HEK293 (cell line): ENCODE data around the gene BCORL1.

Experiments
- CTCF ChIA-PET: fragments of 350-600 bp; formaldehyde crosslinking; extraction: SDS; loops from one replicate; lab custom pipeline; 2021; ENCODE audit warnings: antibody characterized with exemption; lab: Yijun Ruan, JAX
- POLR2A ChIA-PET: fragments of 300-600 bp; formaldehyde crosslinking; extraction: SDS; loops from one replicate; lab custom pipeline; 2020; ENCODE audit warnings: antibody characterized with exemption, inconsistent platforms; lab: Yijun Ruan, JAX
- H3K27ac ChIP-seq: fragments of 200-500 bp; sonication (Bioruptor generic); 2 replicates; pipeline ENCODE4 v1.5.1; 2014; ENCODE audit warnings: low read depth, low read length, control low read depth, inconsistent platforms; ENCODE audit errors: extremely low read depth
- H3K36me3 ChIP-seq, 2 experiments: fragments of 200-500 bp in 1 of 2; sonication (Bioruptor generic) in 1 of 2; 1 replicate in 1 of 2; 2 replicates in 1 of 2; pipeline ENCODE4 v1.5.1; 2014 to 2017; ENCODE audit warnings: inconsistent platforms in 2 of 2, low read length in 2 of 2; ENCODE audit not compliant: control insufficient read depth in 2 of 2, insufficient read depth in 1 of 2
- H3K4me1 ChIP-seq: fragments of 200-500 bp; sonication (Bioruptor generic); 2 replicates; pipeline ENCODE4 v1.5.1; 2014; ENCODE audit warnings: mild to moderate bottlenecking, low read length, inconsistent platforms; ENCODE audit not compliant: control insufficient read depth, insufficient read depth
- H3K4me3 ChIP-seq: 2 replicates; pipeline ENCODE4 v1.5.1; 2011; ENCODE audit warnings: low read depth, mild to moderate bottlenecking, control low read depth, low read length, moderate library complexity
- H3K9me3 ChIP-seq: fragments of 200-500 bp; sonication (Bioruptor generic); 2 replicates; pipeline ENCODE4 v1.5.1; 2014; ENCODE audit warnings: low read depth, low read length, inconsistent platforms; ENCODE audit not compliant: control insufficient read depth, insufficient read depth
- AEBP2 ChIP-seq: fragments of 450-650 bp; formaldehyde crosslinking; IDR thresholded peaks from 2 replicates; pipeline ENCODE4 v1.5.1; 2016; ENCODE audit warnings: missing biosample characterization, missing genetic modification characterization, borderline replicate concordance
- KLF7 ChIP-seq: fragments of 450-650 bp; formaldehyde crosslinking; IDR thresholded peaks from 2 replicates; pipeline ENCODE4 v1.5.1; 2016; ENCODE audit warnings: missing biosample characterization, missing genetic modification characterization, borderline replicate concordance
- SALL2 ChIP-seq: fragments of 450-650 bp; formaldehyde crosslinking; IDR thresholded peaks from 2 replicates; pipeline ENCODE4 v1.5.0; 2017; ENCODE audit warnings: missing biosample characterization, mild to moderate bottlenecking, missing genetic modification characterization, borderline replicate concordance
- SP3 ChIP-seq: fragments of 450-650 bp; formaldehyde crosslinking; IDR thresholded peaks from 2 replicates; pipeline ENCODE4 v1.5.1; 2016; ENCODE audit warnings: missing biosample characterization, missing genetic modification characterization
- ZBTB11 ChIP-seq: fragments of 450-650 bp; formaldehyde crosslinking; conservative IDR thresholded peaks from 2 replicates; pipeline ENCODE4 v1.5.1; 2016; ENCODE audit warnings: low read depth, missing biosample characterization, missing genetic modification characterization
- ZBTB21 ChIP-seq: fragments of 450-650 bp; formaldehyde crosslinking; IDR thresholded peaks from 2 replicates; pipeline ENCODE4 v1.5.1; 2017; ENCODE audit warnings: missing biosample characterization, missing genetic modification characterization
- ZBTB8A ChIP-seq: fragments of 450-650 bp; formaldehyde crosslinking; IDR thresholded peaks from 2 replicates; pipeline ENCODE4 v1.5.1; 2016; ENCODE audit warnings: missing biosample characterization, missing genetic modification characterization
- ZFP37 ChIP-seq: fragments of 450-650 bp; formaldehyde crosslinking; IDR thresholded peaks from 2 replicates; pipeline ENCODE4 v1.5.1; 2016; ENCODE audit warnings: missing biosample characterization, missing genetic modification characterization
- ZNF114 ChIP-seq: fragments of 450-650 bp; formaldehyde crosslinking; IDR thresholded peaks from 2 replicates; pipeline ENCODE4 v1.5.0; 2017; ENCODE audit warnings: missing biosample characterization, missing genetic modification characterization
- ZNF121 ChIP-seq: fragments of 450-650 bp; formaldehyde crosslinking; IDR thresholded peaks from 2 replicates; pipeline ENCODE4 v1.5.1; 2016; ENCODE audit warnings: missing biosample characterization, missing genetic modification characterization
- ZNF174 ChIP-seq: fragments of 450-650 bp; formaldehyde crosslinking; IDR thresholded peaks from 2 replicates; pipeline ENCODE4 v1.5.0; 2017; ENCODE audit warnings: missing biosample characterization, mild to moderate bottlenecking, missing genetic modification characterization
- ZNF19 ChIP-seq: fragments of 450-650 bp; formaldehyde crosslinking; IDR thresholded peaks from 2 replicates; pipeline ENCODE4; 2016; ENCODE audit warnings: missing biosample characterization, missing genetic modification characterization, low read depth
- ZNF202 ChIP-seq: fragments of 450-650 bp; formaldehyde crosslinking; IDR thresholded peaks from 2 replicates; pipeline ENCODE4 v1.5.1; 2016; ENCODE audit warnings: missing biosample characterization, missing genetic modification characterization, borderline replicate concordance
- ZNF302 ChIP-seq: fragments of 450-650 bp; formaldehyde crosslinking; IDR thresholded peaks from 2 replicates; pipeline ENCODE4 v1.5.1; 2016; ENCODE audit warnings: missing biosample characterization, missing genetic modification characterization, low read depth
- ZNF354C ChIP-seq: fragments of 450-650 bp; formaldehyde crosslinking; IDR thresholded peaks from 2 replicates; pipeline ENCODE4 v1.5.1; 2016; ENCODE audit warnings: missing biosample characterization, missing genetic modification characterization, low read depth, borderline replicate concordance
- ZNF416 ChIP-seq: fragments of 450-650 bp; formaldehyde crosslinking; IDR thresholded peaks from 2 replicates; pipeline ENCODE4 v1.5.1; 2016; ENCODE audit warnings: missing biosample characterization, missing genetic modification characterization
- ZNF610 ChIP-seq: fragments of 450-650 bp; formaldehyde crosslinking; IDR thresholded peaks from 2 replicates; pipeline ENCODE4 v1.5.1; 2016; ENCODE audit warnings: missing biosample characterization, missing genetic modification characterization, borderline replicate concordance
- ZNF624 ChIP-seq: fragments of 450-650 bp; formaldehyde crosslinking; IDR thresholded peaks from 2 replicates; pipeline ENCODE4 v1.5.1; 2017; ENCODE audit warnings: missing biosample characterization, missing genetic modification characterization
- ZNF626 ChIP-seq: fragments of 450-650 bp; sonication (Bioruptor Pico); formaldehyde crosslinking; IDR thresholded peaks from 2 replicates; pipeline ENCODE4 v1.5.1; 2018; ENCODE audit warnings: missing biosample characterization, missing genetic modification characterization, inconsistent platforms
- ZNF629 ChIP-seq: fragments of 450-650 bp; formaldehyde crosslinking; IDR thresholded peaks from 2 replicates; pipeline ENCODE4 v1.5.1; 2017; ENCODE audit warnings: missing biosample characterization, missing genetic modification characterization
- ZNF639 ChIP-seq: fragments of 450-650 bp; formaldehyde crosslinking; IDR thresholded peaks from 2 replicates; pipeline ENCODE4 v1.5.1; 2016; ENCODE audit warnings: missing biosample characterization, missing genetic modification characterization
- ZNF654 ChIP-seq: fragments of 450-650 bp; formaldehyde crosslinking; IDR thresholded peaks from 2 replicates; pipeline ENCODE4 v1.5.1; 2016; ENCODE audit warnings: low read depth, missing biosample characterization, missing genetic modification characterization
- ZNF785 ChIP-seq: fragments of 450-650 bp; formaldehyde crosslinking; IDR thresholded peaks from 2 replicates; pipeline ENCODE4 v1.5.1; 2016; ENCODE audit warnings: missing biosample characterization, missing genetic modification characterization
- ZNF791 ChIP-seq: fragments of 450-650 bp; formaldehyde crosslinking; IDR thresholded peaks from 2 replicates; pipeline ENCODE4 v1.5.1; 2016; ENCODE audit warnings: missing biosample characterization, missing genetic modification characterization
- ZNF830 ChIP-seq: fragments of 450-650 bp; IDR thresholded peaks from 2 replicates; pipeline ENCODE4 v1.5.0; 2018; ENCODE audit warnings: missing biosample characterization, missing genetic modification characterization, low read depth, mild to moderate bottlenecking, moderate library complexity
- TF ChIP-seq, protein P1 (sequence below): fragments of 450-650 bp; formaldehyde crosslinking; IDR thresholded peaks from 2 replicates; pipeline ENCODE4 v1.5.1; 2016; ENCODE audit warnings: missing biosample characterization, missing genetic modification characterization

The BCORL1 gene

GRCh38 chrX:130028196-130028595, 45.8 kb downstream of the BCORL1 start (continued):
- TF ChIP-seq ZNF654 (tag by site-specific recombination), result 0 out of 2 replicates have a peak, but pooled peaks have one; percentile 9

DNA sequence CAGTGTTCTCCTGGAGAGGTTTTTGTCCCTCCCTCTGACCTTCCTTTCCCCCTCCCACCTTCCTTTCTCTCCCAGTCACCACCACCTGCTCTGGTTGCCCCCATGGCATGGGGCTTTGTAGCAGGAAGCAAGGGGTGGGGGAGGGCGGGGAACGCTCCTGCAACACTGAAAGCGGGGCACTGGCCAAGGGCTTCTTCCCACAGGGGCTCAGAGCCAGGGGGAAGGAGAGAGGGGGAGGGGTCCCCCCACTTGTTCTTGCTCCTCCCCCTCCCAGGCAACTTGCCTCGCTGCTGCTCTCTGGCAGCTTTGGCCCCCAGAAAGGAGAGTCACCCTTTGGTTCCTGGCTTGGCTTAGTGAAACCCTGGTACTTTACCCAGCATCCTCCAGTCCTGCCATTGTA, 48.4 kb downstream of the BCORL1 start:
- Histone ChIP-seq H3K27ac (no peak overlapping the region), H3K9me3 (no peaks in the 10 kb centered on the region), H3K36me3 (peaks cover 15 to 91% of the 10 kb centered on the region in 2 experiments), H3K4me1 (no peaks in the 10 kb centered on the region), H3K4me3 (no peak overlapping the region)
- CTCF ChIA-PET, result interaction anchor here (1.6 kb wide), 1 partner anchor 105 kb away, joined by 8 read pairs; no protein-coding TSS in a partner anchor
- POLR2A ChIA-PET, result no interaction called here
- TF ChIP-seq ZNF830 (tag by site-specific recombination) (no peak), SP3 (tag by site-specific recombination) (no peak), ZNF19 (tag by site-specific recombination) (no peak), ZNF302 (no peak), SALL2 (tag by site-specific recombination) (no peak), ZNF416 (tag by site-specific recombination) (no peak)
- TF ChIP-seq, protein P1, sequence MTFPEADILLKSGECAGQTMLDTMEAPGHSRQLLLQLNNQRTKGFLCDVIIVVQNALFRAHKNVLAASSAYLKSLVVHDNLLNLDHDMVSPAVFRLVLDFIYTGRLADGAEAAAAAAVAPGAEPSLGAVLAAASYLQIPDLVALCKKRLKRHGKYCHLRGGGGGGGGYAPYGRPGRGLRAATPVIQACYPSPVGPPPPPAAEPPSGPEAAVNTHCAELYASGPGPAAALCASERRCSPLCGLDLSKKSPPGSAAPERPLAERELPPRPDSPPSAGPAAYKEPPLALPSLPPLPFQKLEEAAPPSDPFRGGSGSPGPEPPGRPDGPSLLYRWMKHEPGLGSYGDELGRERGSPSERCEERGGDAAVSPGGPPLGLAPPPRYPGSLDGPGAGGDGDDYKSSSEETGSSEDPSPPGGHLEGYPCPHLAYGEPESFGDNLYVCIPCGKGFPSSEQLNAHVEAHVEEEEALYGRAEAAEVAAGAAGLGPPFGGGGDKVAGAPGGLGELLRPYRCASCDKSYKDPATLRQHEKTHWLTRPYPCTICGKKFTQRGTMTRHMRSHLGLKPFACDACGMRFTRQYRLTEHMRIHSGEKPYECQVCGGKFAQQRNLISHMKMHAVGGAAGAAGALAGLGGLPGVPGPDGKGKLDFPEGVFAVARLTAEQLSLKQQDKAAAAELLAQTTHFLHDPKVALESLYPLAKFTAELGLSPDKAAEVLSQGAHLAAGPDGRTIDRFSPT (tag by site-specific recombination), result no peak

DNA sequence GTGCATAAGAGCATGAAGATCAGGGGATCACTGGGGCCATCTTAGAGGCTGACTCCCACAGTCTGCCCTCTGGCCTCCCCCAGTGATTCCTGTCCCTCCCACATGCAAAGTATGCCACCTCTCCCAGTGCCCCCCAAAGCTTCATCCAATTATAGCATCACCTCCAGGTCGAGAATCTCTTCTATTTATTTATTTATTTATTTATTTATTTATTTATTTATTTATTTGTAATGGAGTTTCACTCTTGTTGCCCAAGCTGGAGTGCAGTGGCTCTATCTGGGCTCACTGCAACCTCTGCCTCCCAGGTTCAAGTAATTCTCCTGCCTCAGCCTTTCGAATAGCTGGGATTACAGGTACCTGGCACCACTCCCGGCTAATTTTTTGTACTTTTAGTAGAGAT, 50.1 kb downstream of the BCORL1 start:
- H3K27ac ChIP-seq, result no peak overlapping the region
- no peaks in the 10 kb centered on the region for H3K4me1 ChIP-seq
- CTCF ChIA-PET, result interaction anchor here (1.6 kb wide), 1 partner anchor 107 kb away, joined by 8 read pairs; no protein-coding TSS in a partner anchor
- peaks cover 19 to 88% of the 10 kb centered on the region in 2 experiments for H3K36me3 ChIP-seq
- no peaks in the 10 kb centered on the region for H3K9me3 ChIP-seq
- no peak overlapping the region for H3K4me3 ChIP-seq
- POLR2A ChIA-PET, result no interaction called here
- TF ChIP-seq ZNF610 (tag by site-specific recombination) (no peak), AEBP2 (tag by site-specific recombination) (0 out of 2 replicates have a peak, but pooled peaks have one; percentile 71), KLF7 (no peak), ZNF639 (no peak), ZNF114 (tag by site-specific recombination) (no peak), ZNF174 (tag by site-specific recombination) (no peak), ZBTB21 (peak; percentile 50; the same call in 1 of the 2 replicates), ZNF626 (tag by site-specific recombination) (no peak), ZNF624 (tag by site-specific recombination) (no peak), ZNF629 (tag by site-specific recombination) (peak; percentile 54), ZNF202 (tag by site-specific recombination) (peak; percentile 81; the same call in 1 of the 2 replicates), ZBTB8A (peak; percentile 61), ZBTB11 (peak; percentile 77), ZNF791 (tag by site-specific recombination) (no peak), ZFP37 (tag by site-specific recombination) (peak; percentile 77; the same call in 1 of the 2 replicates), ZNF121 (no peak), ZNF785 (tag by site-specific recombination) (no peak), ZNF354C (tag by site-specific recombination) (peak; percentile 68; the same call in 1 of the 2 replicates)
